Transverse colon (tissue), 4 donors: Measurements from ENCODE around the gene POLR2J.
"Not testable (repeated sequence)": the region's sequence is repeated elsewhere in the genome, so short reads cannot be mapped to it uniquely, and the experiment has no call there.

Experiments used
- EP300 ChIP-seq: sonication (generic); formaldehyde crosslinking; IDR thresholded peaks from one replicate; pipeline ENCODE4 v1.6.1; 2017; ENCODE audit warnings: antibody characterized with exemption, low read depth
- POLR2A ChIP-seq: fragments of 450-650 bp; IDR thresholded peaks from one replicate; pipeline ENCODE4 v1.6.1; 2016; ENCODE audit warnings: antibody characterized with exemption, mild to moderate bottlenecking, moderate library complexity
- POLR2AphosphoS5 ChIP-seq, 3 donors: sonication (generic); formaldehyde crosslinking; IDR thresholded peaks; one replicate each; pipeline ENCODE4 v1.6.1; 2016; ENCODE audit warnings: antibody characterized with exemption in 3 of 3
- TF ChIP-seq, protein P1 (sequence below), 5 experiments: fragments of 200-600 bp in 3 of 5; fragments of 450-650 bp in 2 of 5; sonication (generic) in 3 of 5; IDR thresholded peaks; 1 replicate in 2 of 5; 2 replicates in 3 of 5; pipeline ENCODE4 v1.5.1; 2016 to 2017; ENCODE audit warnings: antibody characterized with exemption in 5 of 5, inconsistent platforms in 3 of 5, mild to moderate bottlenecking in 2 of 5, moderate library complexity in 1 of 5

- not testable (repeated sequence) for TF ChIP-seq POLR2A; POLR2AphosphoS5 (IDR thresholded peaks at IDR 0.05); EP300
- TF ChIP-seq, protein P1, sequence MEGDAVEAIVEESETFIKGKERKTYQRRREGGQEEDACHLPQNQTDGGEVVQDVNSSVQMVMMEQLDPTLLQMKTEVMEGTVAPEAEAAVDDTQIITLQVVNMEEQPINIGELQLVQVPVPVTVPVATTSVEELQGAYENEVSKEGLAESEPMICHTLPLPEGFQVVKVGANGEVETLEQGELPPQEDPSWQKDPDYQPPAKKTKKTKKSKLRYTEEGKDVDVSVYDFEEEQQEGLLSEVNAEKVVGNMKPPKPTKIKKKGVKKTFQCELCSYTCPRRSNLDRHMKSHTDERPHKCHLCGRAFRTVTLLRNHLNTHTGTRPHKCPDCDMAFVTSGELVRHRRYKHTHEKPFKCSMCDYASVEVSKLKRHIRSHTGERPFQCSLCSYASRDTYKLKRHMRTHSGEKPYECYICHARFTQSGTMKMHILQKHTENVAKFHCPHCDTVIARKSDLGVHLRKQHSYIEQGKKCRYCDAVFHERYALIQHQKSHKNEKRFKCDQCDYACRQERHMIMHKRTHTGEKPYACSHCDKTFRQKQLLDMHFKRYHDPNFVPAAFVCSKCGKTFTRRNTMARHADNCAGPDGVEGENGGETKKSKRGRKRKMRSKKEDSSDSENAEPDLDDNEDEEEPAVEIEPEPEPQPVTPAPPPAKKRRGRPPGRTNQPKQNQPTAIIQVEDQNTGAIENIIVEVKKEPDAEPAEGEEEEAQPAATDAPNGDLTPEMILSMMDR (IDR thresholded peaks at IDR 0.05) = not testable (repeated sequence)
Measured at GRCh38 chr7:102515889-102516288, 37.2 kb upstream of the POLR2J start.
